SW 1271 (cell line): ENCODE measurements around the gene WDFY3.
A peak's percentile ranks its signal among the peaks of the same experiment; 100 is the strongest.

ENCODE experiments used
- DNase-seq, 2 experiments: peaks; one replicate each; lab custom pipeline; 2025; lab: John Stamatoyannopoulos, UW

WDFY3 gene

DNA sequence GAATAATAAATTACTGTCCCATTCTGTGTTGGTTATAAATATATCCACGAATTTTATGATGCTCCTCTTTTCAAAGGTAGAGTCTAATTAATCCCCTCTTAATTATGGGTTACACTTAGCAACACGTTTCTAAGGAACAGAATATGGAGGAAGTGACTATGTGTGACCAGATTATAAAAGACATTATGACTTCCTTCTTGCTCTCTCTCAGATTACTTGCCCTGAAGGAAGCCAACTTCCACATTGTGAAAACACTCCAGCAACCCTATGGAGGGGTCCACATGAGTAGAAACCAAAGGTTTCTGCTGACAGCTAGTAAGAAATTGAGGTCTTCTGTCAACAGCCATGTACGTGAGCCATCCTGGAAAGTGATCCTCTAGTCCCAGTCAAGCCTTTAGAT, 59.3 kb downstream of the WDFY3 start:
- no peak for DNase-seq

DNA sequence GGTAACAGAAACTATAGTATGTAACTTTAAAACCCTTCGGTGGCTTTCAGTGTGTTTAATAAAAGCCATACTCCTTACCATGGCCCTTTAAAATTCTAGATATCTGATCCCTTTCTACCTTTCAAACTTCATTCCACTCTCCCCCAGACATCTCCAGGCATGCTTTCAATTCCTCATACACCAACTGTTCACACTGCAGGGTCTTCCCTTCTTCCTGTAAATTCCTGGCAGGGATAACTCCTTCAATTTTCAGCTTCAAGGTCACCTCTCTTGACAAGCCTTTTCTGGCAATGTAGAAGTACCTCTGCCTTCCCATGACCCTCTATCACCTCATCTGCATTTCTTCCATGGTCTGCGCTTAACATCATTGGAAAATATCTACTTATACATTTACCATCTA, 60.8 kb downstream of the WDFY3 start:
- DNase-seq: no peak

DNA sequence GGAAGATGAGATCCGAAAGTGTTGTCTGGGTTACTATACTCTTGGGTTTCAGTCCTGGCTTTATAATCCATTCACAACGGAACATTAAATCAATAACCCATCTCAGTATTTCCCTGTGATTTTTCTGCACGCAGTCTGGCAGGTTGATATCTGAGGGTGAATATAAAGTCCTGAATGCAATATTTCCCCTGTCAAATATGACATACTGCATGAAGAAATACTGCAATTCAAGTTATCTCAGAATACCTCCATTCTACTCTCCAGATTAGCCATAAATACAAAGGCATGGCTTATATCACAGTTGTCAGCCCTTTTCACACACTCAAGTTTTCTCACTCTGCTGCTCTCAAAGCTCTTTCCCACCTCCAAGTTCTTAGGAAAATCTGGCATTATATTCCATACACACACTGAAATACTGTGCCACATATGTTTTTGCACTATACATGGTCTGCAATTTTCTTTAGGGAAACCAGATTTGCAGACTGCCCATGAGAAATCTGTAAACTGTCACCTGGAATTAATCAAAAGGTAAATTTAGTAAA, 64.7 kb downstream of the WDFY3 start:
- DNase-seq: no peak

DNA sequence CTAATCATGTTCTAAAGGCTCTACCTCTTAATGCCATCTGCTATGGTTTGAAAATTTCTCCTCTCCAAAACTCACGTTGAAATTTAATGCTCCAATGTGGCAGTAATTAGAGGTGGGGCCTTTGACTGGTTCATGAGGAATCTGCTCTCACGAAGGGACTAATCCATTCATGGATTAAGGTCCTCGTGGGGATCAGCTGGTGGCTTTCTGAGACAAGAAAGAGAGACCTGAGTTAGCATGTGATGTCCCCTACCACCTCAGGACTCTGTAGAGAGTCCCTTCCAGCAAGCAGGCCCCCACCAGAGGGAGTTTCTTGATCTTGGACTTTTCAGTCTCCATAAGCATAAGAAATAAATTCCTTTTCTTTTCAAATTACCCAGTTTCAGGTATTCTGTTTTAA, 65.3 kb downstream of the WDFY3 start:
- DNase-seq: no peak

DNA sequence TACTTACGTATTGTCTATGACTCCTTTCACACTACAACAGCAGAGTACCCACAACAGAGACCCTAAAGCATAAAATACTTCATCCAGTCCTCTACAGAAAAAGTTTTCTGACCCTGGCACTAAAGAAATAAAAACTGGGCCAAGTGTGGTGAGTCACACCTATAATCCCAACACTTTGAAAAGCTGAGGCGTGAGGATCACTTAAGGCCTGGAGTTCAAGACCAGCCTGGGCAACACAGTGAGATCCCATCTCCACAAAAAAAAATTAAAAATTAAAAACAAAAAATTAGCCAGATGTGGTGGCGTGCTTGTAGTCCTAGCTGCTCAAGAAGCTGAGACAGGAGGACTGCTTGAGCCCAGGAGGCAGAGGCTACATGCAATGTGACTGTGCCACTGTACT, 66.9 kb downstream of the WDFY3 start:
- no peak for DNase-seq

DNA sequence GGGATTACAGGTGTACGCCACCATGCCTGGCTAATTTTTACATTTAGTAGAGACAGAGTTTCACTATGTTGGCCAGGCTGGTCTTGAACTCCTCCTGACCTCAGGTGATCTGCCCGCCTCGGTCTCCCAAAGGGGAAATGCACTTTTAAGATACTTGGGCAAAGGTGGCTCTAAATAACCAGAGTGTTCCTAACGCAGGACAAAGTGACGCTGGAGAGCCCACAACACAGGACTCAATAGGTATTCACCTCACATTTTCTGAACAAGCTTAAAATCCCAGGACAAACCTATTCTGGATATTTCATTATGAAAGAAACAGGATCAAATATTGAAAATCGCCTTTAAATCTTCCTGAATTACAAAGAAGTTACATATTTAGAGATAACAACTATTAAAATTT, 69.0 kb downstream of the WDFY3 start:
- DNase-seq: no peak

DNA sequence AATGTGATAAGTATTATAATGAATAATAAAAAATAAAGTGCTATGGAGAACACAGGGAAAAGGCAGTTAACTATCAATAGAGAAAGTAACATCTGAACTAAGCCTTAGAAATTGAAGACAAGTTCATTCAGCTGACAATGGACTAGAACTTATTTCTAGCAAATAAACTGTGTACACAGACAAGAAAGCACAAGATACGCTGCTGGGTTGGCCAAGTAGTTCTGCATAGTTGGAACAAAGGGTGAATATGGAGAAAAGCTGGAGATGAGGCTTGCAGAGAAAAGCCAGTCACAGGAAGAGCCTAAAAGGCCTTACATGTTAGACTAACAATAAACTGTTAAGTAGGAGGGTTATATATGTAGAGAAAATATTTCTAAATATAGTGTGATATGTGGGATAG, 71.2 kb downstream of the WDFY3 start:
- no peak for DNase-seq

DNA sequence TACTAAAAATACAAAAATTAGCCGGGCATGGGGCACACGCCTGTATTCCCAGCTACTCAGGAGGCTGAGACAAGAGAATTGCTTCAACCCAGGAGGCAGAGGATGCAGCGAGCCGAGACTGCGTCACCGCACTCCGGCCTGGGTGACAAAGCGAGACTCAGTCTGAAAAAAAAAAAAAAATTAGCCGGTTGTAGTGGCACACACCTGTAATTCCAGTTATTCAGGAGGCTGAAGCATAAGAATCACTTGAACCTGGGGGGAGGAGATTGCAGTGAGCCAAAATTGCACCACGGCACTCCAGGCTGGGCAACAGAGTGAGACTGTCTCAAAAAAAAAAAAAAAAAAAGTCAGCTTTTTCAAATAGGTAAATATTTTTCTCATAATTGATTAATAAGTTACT, 71.9 kb downstream of the WDFY3 start:
- no peak for DNase-seq

DNA sequence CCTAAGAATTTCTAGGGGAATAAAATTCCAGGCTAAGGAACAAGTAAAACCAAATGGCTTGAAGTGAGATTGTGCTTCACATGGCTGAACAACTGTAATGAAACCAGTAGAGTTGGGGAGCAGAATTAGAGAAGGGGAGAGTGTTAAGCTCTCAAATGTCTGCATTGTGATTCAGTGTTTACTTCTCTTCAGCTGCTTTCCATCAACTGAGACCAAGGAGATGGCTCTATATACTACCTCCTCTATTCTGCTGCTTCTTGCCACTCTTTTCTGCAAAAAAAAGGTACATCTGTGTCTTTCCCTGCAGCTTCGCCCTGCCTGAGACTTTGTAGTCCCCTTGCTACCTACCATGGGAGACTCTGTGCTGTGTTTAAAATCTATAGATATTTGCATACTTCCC, 73.5 kb downstream of the WDFY3 start:
- no peak for DNase-seq

DNA sequence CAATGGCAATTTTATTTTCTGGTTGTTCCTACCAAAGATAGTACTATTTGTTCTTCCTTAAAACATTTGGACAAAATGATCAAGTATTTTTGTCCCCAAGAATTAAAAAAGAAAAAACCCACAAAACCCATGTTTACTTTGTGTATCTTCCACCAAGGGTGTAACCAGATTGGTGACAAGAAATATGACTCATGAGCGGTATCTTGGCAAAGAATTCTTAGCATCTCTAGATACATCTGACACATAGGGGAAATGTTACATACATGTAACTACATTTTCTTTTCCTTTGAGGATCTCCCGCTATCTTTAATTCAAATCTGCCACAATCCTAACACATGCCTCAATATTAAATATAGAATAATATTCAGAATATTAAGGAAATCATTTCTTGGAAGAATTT, 78.7 kb downstream of the WDFY3 start:
- peak in 1 of 2 experiments; percentile 2 for DNase-seq

DNA sequence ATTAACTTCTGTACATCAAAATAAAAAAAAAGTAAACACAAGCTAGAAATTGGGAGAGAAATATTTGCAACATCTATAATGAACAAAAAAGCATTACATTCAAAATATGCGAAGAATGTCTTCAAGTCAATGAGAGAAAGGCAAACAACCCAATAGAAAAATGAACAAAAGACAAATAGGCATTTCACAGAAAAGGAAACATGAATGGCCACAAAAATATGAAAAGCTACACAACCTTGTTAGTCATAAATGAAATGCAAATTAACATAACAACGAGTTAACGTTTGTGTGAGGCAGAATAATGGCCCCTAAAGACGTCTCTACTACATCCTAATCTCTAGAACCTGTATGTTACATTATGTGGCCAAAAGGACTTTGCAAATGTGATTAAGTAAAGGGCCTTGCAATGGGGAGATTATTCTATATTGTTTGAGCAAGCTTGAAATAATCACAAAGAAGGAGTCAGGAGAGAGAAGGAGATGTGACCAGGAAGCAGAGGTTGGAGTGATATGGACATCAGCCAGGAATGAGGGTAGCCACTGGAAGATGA, 86.8 kb downstream of the WDFY3 start:
- DNase-seq: peak in 1 of 2 experiments; percentile 3

DNA sequence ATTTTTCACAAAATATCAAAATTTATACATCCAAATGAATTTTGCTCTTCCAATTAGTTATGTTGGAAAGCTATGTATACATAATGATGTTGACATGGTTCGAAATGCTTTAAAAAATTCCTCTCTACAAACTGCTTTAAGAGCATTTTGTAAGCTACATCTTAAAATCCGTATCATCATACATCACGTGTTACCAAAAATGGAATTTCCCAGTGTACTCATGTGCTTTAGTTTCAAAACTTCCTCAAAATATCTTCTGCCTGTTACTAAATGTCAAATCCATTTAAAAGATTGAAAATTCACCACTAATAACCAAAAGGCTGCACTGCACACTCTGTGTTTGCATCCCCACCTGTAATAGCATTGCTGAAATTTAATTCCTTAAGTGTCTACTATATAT, 87.9 kb downstream of the WDFY3 start:
- no peak for DNase-seq

DNA sequence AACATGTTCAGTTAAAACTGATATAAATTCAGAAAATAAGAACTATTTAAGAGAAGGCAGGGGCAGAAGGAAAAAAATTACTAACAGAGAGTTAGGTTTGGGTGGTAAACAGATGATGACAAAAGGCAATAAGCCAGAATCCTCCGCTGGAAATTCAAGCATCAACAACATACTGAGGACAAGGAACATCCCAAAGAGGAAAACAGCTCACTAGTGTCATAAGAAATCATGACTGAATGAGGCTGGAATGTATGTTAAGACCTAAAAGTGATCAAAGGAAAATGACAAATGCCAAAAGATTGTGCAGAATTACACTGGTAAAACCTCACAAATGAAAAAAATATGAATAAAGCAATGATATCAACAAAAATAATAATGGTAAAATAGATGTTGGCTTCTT, 88.4 kb downstream of the WDFY3 start:
- peak; percentile 13 to 66 for DNase-seq

DNA sequence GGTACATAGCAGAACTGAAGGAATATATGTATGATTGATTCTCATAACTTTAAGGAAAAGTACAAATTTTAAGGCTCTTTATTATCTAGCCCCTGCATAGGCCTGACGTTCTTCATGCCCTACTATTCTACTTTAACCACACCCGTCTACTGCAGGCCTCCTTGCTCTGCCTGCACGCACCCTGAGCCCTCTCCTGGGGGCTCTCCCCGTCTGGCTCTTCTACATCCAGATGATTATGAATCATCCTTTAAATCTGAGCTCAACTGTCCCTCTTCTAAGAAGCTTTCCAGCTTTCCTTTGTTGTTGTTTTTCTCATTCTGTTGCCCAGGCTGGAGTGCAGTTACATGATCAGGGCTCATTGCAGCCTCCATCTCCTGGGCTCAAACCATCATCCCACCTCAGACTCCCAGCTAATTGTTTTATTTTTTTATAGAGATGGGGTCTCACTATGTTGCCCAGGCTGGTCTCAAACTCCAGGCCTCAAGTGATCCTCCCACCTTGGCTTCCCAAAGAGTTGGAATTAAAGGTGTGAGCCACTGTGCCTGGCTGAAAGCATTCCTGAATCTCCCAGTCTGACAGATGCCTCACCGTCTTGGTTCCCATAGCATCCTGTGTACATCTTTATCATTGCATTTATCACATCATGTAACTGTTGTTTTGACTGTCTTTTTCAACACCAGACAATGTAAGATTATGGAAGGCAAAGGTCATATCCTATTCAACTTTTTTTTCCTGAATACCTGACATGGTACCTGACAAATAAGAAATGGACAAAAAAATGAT, 89.2 kb downstream of the WDFY3 start:
- DNase-seq: peak in 1 of 2 experiments; percentile 3

DNA sequence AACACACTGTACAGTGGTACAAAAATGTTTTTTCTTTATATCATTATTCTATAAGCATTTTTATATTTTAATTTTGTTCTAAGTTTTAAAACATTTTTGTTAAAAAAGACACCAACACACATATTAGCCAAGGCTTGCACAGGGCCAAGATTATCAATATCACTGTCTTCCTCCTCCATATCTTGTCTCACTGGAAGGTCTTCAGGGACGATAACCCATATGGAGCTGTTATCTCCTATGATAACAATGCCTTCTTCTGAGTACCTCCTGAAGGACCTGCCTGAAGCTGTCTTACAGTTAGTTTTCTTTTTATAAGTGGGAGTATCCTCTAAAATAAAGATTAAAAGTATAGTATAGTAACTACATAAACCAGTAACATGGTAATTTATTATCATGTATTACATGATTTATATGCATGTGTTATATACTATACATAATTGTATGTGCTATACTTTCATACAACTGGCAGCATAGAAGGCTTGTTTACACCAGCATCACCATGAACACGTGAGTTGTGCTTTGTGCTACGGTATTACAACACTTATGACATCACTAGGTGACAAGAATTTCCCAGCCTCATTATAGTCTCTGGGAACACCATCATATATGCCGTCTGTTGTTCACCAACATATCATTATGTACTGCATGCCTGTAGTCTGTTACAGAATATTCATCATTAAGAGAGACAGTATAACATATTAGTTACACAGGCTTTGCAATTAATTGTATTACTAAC, 90.7 kb downstream of the WDFY3 start:
- no peak for DNase-seq

DNA sequence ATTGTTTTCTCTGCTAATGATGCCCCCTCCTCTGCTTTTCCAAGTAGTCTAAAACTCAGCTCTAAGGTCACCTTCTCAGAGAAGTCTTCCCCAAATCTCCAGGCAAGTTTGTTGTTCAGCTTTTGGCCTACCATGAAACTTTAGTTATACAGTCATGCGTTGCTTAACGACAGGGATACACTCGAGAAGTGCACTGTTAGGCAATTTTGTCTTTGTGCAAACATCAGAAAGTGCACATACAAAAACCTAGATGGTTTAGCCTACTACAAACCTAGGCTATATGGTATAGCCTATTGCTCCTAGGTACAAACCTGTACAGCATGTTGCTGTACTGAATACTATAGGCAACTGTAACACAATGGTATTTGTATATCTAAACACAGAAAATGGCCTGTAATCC, 91.9 kb downstream of the WDFY3 start:
- no peak for DNase-seq

DNA sequence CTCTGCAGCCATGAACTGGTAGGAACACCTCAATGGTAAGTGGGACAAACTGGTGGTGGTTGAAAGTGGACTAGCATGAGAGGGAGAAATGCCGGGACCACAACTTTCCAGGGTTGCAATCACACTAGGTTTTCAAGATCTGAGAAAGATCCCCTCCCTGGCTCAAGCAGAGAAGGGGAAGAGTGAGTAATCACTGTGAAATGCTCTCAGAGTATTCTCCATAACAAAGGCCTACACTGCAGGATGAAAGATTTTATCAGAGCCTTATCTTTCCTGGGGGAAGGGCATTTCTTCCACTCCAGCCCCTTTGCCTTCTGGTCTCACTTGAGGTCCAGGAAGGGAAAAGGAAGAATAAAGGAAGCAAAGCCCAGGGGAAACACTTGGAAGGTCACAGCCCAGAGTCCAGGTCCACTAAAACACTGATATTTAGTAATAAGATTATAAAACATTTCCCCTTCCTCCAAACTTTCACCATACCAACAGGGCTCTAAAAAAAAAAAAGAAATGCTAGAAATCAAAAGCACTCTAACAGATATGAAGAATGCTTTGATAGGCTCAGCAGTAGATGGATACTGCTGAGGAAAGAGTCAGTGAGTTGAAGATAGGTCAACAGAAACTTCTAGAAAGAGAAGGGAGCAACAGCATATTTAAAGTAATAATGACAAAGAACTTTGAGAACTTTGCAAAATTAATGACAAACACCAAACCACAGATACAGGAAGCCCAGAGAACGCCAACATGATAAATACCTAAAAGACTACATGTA, 95.9 kb downstream of the WDFY3 start:
- DNase-seq: peak; percentile 37 to 69

DNA sequence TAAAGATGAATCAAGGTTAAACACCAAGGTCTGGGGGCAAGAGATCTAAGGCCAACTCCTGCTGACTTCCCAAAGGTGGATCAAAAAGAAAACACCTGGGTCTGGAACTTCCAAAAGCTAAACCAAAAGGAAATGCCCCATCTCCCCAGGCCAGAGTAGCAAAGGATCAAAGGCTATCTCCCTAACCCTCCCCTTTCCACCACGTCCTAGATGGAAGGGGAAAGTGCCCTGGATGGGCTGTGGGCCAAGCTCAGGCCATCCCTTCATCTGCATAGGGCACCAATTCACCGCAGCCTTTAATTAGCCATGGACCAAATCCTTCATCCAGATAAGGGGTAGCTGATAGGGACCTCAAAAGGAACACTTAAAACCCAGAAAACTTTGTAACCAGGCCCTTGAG, 100.2 kb downstream of the WDFY3 start:
- no peak for DNase-seq

DNA sequence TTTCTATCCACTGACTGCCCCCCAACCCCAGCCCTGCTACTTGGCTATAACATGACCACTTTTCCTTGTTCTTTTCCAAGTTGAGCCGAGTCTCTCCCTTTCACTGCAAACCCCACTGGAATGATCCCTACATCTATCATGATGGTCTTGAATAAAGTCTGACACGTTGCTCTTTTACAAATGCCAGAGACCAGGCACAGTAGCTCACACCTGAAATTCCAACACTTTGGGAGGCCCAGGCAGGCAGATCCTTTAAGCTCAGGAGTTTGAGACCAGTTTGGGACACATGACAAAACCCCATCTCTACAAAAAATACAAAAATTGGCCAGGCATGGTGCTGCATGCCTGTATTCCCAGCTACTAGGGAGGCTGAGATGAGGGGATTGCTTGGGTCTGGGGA, 100.9 kb downstream of the WDFY3 start:
- no peak for DNase-seq

DNA sequence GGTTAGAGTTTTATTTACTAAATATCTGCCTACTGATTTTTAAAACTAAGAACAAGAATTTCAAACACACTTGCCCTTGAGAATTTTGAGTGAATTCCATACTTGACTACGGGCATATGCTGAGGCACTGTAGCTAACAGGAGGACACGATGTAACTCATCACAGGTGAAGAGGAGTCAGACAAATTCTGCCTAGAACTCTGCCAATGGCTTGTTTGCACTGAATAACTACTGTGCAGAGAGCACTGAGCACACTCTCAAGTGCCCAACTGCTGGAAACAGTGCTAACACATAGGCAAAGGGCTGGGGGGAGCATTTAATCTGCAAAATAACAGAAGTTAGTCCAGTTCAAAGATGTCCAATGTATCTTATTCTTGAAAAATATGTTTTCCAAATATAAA, 104.4 kb downstream of the WDFY3 start:
- DNase-seq: no peak

DNA sequence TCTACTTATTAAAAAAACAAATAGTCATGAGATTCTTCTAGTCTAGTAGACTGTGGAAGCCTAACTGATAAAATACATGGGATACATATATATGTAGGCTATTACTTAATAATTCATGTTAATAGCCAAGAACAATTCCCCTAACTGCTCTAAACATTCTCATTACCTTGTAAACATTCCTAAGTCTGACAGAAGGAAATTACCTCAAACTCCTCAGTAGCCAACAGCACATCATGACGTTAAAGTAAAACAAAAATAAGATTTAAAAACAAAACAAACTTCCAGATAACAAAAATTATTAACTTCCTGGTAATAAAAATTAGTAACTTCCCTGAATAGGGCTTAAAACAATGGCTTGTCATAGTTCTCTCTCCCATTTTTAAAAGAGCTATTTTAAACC, 109.2 kb downstream of the WDFY3 start:
- no peak for DNase-seq

DNA sequence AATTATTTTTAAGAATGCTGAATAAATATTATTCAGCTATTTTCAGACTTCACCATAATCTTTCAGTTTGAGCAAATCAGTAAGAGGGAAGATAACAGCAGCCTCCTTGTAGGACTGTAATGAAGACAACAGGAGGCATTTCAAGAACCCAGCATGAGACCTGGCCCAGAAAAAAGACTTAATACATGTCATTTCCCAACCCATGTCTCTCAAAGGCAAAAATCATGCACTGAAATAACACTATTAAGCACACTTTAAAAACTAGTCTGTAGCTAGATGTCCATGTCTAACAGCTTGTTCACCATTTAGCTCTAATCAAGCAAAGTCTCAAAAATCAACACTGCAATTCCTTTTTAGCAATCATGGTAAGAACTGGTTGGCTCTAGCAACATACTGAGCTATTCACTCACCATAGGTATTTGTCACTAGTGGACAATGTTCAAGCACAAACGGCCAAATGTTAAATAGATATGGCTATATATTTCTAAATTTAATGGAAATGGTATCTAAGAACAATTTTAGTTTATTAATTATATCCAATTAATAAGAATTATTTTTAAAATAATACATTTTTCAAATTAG, 109.9 kb downstream of the WDFY3 start:
- no peak for DNase-seq
